Sigmoid colon (tissue), 7 donors: ENCODE measurements around the gene TAOK2. TPM values are rescaled to one million over a fixed set of nuclear protein-coding genes. Genes with fewer than 3 reads are reported as not detected.
A peak's percentile ranks its signal among the peaks of the same experiment; 100 is the strongest.

Experiments
- DNase-seq: peaks from one replicate; pipeline ENCODE4 v3.0.0-alpha.2; 2019
- H3K27ac ChIP-seq, 4 donors: fragments of 200-600 bp; sonication (generic); one replicate each; pipeline ENCODE4 v1.5.1; 2016 to 2019; ENCODE audit warnings: mild to moderate bottlenecking in 1 of 4
- H3K27me3 ChIP-seq, 3 donors: fragments of 200-600 bp; sonication (generic); one replicate each; pipeline ENCODE4 v1.5.1; 2019; ENCODE audit warnings: mild to moderate bottlenecking in 1 of 3
- H3K36me3 ChIP-seq, 4 donors: fragments of 200-600 bp; sonication (generic); one replicate each; pipeline ENCODE4 v1.5.1; 2016 to 2019
- H3K4me1 ChIP-seq, 4 donors: fragments of 200-600 bp; sonication (generic); one replicate each; pipeline ENCODE4 v1.5.1; 2017 to 2019
- H3K4me3 ChIP-seq, 4 donors: fragments of 200-600 bp; sonication (generic); one replicate each; pipeline ENCODE4 v1.5.1; 2017 to 2019; ENCODE audit warnings: mild to moderate bottlenecking in 2 of 4, moderate library complexity in 1 of 4
- H3K9me3 ChIP-seq, 4 donors: fragments of 200-600 bp in 3 of 4; sonication (generic) in 3 of 4; one replicate each; pipeline versions ENCODE4 v1.5.1 to v1.6.1; 2013 to 2019
- EP300 ChIP-seq, 4 donors: sonication (generic); formaldehyde crosslinking; IDR thresholded peaks; one replicate each; pipeline ENCODE4 v1.6.1; 2017; ENCODE audit warnings: antibody characterized with exemption in 4 of 4
- POLR2A ChIP-seq, 2 donors: fragments of 450-650 bp; IDR thresholded peaks; one replicate each; pipeline ENCODE4 v1.6.1; 2016; ENCODE audit warnings: antibody characterized with exemption in 2 of 2, mild to moderate bottlenecking in 2 of 2, moderate library complexity in 2 of 2
- POLR2AphosphoS5 ChIP-seq, 4 donors: sonication (generic); formaldehyde crosslinking; IDR thresholded peaks; one replicate each; pipeline ENCODE4 v1.6.1; 2017; ENCODE audit warnings: antibody characterized with exemption in 4 of 4
- WGBS, 2 donors: extraction: QIAGEN DNeasy Blood & Tissue Kit; methylation state at CpG; one replicate each; pipeline ENCODE4 v1.1.7; 2013; 5-methylcytosine and 5-hydroxymethylcytosine counted together
- intact Hi-C: fragments of 100-400 bp; cut with DNase I; formaldehyde crosslinking; loops from one replicate; pipeline ENCODE4 v1.15.1; 2023
- polyA plus RNA-seq, 3 donors: library from polyadenylated mRNA; stranded (reverse); fragments of 200-250 nt; gene quantifications; one replicate each; pipeline ENCODE4 v1.2.3, GENCODE V29; 2013
- total RNA-seq, 4 donors: library from RNA; depleted of rRNA; stranded (reverse); fragments of >200 nt; gene quantifications; one replicate each; pipeline ENCODE4 v1.1.0, GENCODE V29; 2016
- TF ChIP-seq, protein P1 (sequence below), 4 experiments: fragments of 450-650 bp in 3 of 4; fragments of 200-600 bp in 1 of 4; IDR thresholded peaks; one replicate each; pipeline ENCODE4 v1.5.1; 2016 to 2019; ENCODE audit warnings: antibody characterized with exemption in 4 of 4, mild to moderate bottlenecking in 3 of 4, moderate library complexity in 2 of 4
- donor health status: healthy with polysubstance abuse.
- donor health status: Bipolar disorder and iron deficiency.
- donor health status: healthy.

TAOK2 gene
- total and polyA plus RNA-seq, 7 donors = 9.0 to 42.2 (median 28.2) TPM

DNA sequence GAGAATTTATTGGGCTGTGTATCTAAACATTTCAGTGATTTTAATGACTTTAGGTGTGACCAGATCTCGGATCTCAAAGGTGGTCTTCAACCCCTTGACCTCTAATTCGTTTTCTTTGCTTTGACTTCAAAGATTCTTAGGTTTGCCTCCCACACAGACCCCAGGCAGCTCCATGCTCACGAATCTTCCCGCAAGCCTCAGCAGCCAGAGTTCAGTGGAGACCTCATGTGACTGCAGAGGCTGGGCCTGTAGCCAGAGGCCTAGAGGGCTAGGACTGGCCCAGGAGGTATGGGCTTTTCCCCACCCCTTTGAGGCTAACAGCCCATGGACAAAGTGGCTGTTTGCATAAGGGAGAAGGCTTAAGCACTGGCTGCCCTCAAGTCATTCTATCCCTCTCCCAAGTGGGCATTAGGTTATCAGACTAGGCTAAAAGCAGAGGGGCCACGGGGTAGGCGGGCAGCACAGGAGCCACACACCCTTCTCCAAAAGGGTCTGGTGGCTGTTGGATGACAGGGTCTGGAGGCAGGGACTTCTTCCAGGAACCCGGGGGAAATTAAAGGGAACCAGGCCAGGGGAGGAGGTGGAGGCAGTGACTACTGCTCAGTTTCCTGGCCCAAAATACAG lies 18.8 kb downstream of the TAOK2 start:
- Histone ChIP-seq H3K9me3 (no peaks in the 10 kb centered on the region), H3K4me1 (peaks cover 0 to 33% (median 25%) of the 10 kb centered on the region in 4 donors), H3K36me3 (peaks cover 11 to 66% (median 38%) of the 10 kb centered on the region in 4 donors), H3K27me3 (no peaks in the 10 kb centered on the region), H3K27ac (no peak overlapping the region), H3K4me3 (no peak overlapping the region)
- DNase-seq = no peak
- 67 to 75% methylated on average over 7 of the region's 7 CpGs for WGBS, 2 donors
- TF ChIP-seq, protein P1, sequence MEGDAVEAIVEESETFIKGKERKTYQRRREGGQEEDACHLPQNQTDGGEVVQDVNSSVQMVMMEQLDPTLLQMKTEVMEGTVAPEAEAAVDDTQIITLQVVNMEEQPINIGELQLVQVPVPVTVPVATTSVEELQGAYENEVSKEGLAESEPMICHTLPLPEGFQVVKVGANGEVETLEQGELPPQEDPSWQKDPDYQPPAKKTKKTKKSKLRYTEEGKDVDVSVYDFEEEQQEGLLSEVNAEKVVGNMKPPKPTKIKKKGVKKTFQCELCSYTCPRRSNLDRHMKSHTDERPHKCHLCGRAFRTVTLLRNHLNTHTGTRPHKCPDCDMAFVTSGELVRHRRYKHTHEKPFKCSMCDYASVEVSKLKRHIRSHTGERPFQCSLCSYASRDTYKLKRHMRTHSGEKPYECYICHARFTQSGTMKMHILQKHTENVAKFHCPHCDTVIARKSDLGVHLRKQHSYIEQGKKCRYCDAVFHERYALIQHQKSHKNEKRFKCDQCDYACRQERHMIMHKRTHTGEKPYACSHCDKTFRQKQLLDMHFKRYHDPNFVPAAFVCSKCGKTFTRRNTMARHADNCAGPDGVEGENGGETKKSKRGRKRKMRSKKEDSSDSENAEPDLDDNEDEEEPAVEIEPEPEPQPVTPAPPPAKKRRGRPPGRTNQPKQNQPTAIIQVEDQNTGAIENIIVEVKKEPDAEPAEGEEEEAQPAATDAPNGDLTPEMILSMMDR (IDR thresholded peaks at IDR 0.05) = no peak
- TF ChIP-seq POLR2A (IDR thresholded peaks at IDR 0.05) (no peak), POLR2AphosphoS5 (IDR thresholded peaks at IDR 0.05) (no peak), EP300 (IDR thresholded peaks at IDR 0.05) (no peak)
- intact Hi-C loops = loop anchor here (10.0 kb wide), 1 partner anchor 102 kb away; the partner anchor contains the start of genes TBX6 and YPEL3

DNA sequence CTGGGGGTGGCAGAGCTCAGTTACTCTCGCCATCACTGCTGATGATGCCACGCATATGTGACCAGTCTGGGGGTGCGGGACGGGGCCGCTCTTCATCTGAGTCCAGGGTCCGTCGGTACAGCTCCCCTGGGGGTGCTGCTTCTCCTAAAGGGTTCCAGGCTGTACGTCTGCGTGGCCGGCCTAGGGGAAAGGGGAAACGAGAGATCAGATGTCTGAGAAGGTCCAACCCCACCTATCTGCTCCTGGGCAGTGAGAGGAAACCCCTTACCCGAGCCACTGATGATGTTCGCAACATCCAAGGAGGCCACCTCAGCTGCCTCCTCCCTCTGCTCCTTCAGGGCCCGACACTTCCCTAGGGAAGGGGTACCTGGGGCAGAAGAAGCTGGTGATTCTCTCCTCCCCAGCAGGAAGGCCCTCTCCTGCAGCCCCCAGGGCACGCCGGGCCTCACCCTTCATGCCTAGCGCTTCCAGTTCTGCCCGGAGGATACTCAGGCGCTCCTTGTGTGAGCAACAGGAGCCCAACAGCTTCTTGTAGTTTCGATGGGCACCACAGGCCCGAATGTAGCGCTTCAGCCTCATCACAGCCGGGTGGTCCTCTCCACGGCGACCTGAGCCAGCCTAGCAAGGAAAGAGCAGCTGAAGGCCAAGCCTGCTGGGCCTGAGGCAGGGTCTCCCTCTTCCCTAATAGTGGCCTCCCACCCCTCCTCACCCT lies 19.7 kb downstream of the TAOK2 start:
- H3K27me3 ChIP-seq = no peaks in the 10 kb centered on the region
- TF ChIP-seq POLR2AphosphoS5 (IDR thresholded peaks at IDR 0.05) (no peak), POLR2A (IDR thresholded peaks at IDR 0.05) (no peak), EP300 (IDR thresholded peaks at IDR 0.05) (no peak)
- TF ChIP-seq, protein P1 (IDR thresholded peaks at IDR 0.05) = no peak
- peaks cover 0 to 34% (median 25%) of the 10 kb centered on the region in 4 donors for H3K4me1 ChIP-seq
- intact Hi-C loops = loop anchor here (10.0 kb wide), 1 partner anchor 101 kb away; the partner anchor contains the start of genes TBX6 and YPEL3
- H3K27ac ChIP-seq = peak overlapping the region in 1 of 4 donors; percentile 20
- peaks cover 2 to 64% (median 32%) of the 10 kb centered on the region in 4 donors for H3K36me3 ChIP-seq
- H3K9me3 ChIP-seq = no peaks in the 10 kb centered on the region
- H3K4me3 ChIP-seq = no peak overlapping the region
- 92 to 93% methylated on average over 25 of the region's 25 CpGs for WGBS, 2 donors
- no peak for DNase-seq

DNA sequence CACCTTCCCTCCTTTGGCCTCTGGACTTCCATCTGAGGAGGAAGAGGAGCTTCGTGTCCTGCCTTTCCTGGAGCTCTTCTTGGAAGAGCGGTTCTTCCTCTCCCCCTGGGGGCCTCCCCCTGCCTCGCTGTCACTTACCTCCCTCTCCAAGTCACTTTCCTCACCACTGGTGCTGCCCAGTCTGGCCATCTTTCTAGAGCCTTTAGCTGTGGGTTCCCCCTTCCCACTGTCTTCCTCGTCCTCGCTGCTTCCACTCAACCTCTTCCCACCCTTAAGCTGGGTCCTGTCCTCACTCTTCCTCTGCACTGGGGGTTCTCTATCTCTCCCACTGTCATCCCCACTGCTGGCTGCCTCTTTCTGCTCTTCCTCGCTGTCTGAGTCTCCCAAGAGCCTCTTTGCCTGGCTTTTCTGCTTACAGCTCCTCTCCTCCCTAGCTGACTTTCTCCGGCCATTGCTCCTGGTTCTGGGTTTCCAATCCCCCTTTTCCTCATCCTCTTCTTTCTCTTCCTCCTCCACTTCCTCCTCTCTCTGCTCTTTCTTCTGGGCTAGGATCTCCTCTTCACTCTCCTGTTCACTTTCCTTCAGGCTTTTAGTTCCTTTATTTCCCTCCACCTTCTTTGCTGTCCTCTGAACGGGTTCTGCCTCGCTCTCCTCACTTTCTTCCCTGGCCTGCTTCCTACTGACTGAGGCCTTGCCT lies 20.4 kb downstream of the TAOK2 start:
- peak overlapping the region in 2 of 4 donors; percentile 74 to 96 for H3K4me3 ChIP-seq
- intact Hi-C loops = loop anchor here (2.0 to 10.0 kb wide), 2 partner anchors 31 to 101 kb away; partner anchors contain the start of genes TBX6, TMEM219 and YPEL3
- WGBS, 2 donors = 93% methylated on average over 9 of the region's 9 CpGs
- TF ChIP-seq POLR2AphosphoS5 (IDR thresholded peaks at IDR 0.05) (no peak), POLR2A (IDR thresholded peaks at IDR 0.05) (no peak), EP300 (IDR thresholded peaks at IDR 0.05) (no peak)
- TF ChIP-seq, protein P1 (IDR thresholded peaks at IDR 0.05) = no peak
- peak overlapping the region in 2 of 4 donors; percentile 95 for H3K27ac ChIP-seq
- no peak for DNase-seq
- H3K36me3 ChIP-seq = peaks cover 0 to 61% (median 26%) of the 10 kb centered on the region in 4 donors
- H3K27me3 ChIP-seq = no peaks in the 10 kb centered on the region
- no peaks in the 10 kb centered on the region for H3K9me3 ChIP-seq
- H3K4me1 ChIP-seq = peaks cover 0 to 34% (median 25%) of the 10 kb centered on the region in 4 donors

DNA sequence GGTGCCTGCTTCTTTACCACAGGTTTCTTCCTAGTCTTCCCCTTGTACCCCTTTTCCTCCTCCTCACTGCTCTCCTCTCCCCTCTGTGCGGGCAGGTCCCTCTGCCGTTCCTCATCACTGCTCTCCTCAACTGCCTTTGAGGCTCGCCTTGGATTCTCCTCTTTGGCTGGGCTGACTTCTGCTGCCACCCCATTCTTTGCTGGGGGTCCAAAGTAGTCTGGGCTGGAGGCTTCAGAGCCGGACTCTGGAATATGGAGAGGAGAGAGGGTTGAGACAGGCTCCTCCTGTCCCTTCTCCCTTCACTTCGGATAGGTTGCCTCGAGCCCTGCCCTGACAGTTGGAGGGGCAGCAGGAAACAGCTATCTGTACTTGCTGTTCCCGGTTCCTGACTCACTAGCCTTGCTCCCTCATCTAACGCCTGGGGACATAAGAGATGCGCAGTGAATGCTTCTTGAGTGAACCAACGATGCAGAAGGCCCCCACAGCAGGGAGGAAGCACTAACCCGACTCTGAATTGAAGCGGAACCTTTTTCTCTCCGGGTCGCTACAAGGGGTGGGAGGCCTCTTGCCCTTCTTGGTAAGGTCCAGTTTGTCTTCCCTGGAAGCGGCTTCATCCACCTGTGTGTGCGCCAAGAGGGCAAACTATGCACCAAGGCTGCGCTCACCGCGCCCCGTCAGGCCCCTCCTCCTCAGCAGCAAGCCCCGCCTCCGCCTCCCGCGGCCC lies 21.1 kb downstream of the TAOK2 start:
- no peaks in the 10 kb centered on the region for H3K27me3 ChIP-seq
- TF ChIP-seq POLR2AphosphoS5 (IDR thresholded peaks at IDR 0.05) (no peak), POLR2A (IDR thresholded peaks at IDR 0.05) (no peak), EP300 (IDR thresholded peaks at IDR 0.05) (no peak)
- TF ChIP-seq, protein P1 (IDR thresholded peaks at IDR 0.05) = no peak
- peak overlapping the region; percentile 74 to 96 (median 80) for H3K4me3 ChIP-seq
- peaks cover 0 to 34% (median 25%) of the 10 kb centered on the region in 4 donors for H3K4me1 ChIP-seq
- peak overlapping the region; percentile 95 to 98 (median 95) for H3K27ac ChIP-seq
- no peaks in the 10 kb centered on the region for H3K9me3 ChIP-seq
- H3K36me3 ChIP-seq = peaks cover 0 to 61% (median 21%) of the 10 kb centered on the region in 4 donors
- intact Hi-C loops = loop anchor here (1.0 to 10.0 kb wide), 4 partner anchors 21 to 100 kb away; partner anchors contain the start of genes KCTD13, TAOK2, TBX6 and TMEM219
- WGBS, 2 donors = 15% methylated on average over 24 of the region's 24 CpGs
- DNase-seq = no peak
